Osteoblast (primary cell): Measurements from ENCODE around the gene KCNC3. TPM values are rescaled to one million over a fixed set of nuclear protein-coding genes. Genes with fewer than 3 reads are reported as not detected.

Experiments used
- DNase-seq: peaks from one replicate; pipeline ENCODE4 v3.0.0; 2011; ENCODE audit warnings: low spot score, mixed read lengths; ENCODE audit not compliant: insufficient read length; ENCODE audit errors: missing footprints
- H2AFZ ChIP-seq: 2 replicates; pipeline ENCODE4 v1.6.0; 2011; ENCODE audit warnings: mild to moderate bottlenecking, low read length
- H3K27ac ChIP-seq: 2 replicates; pipeline ENCODE4 v1.5.1; 2011; ENCODE audit warnings: mild to moderate bottlenecking, low read depth, low read length, moderate library complexity
- H3K27me3 ChIP-seq: 2 replicates; pipeline ENCODE4 v1.6.0; 2012; ENCODE audit warnings: mild to moderate bottlenecking, control low read depth, inconsistent platforms, low read length, moderate library complexity; ENCODE audit not compliant: insufficient read depth
- H3K36me3 ChIP-seq: 2 replicates; pipeline ENCODE4 v1.5.1; 2011; ENCODE audit warnings: mild to moderate bottlenecking, low read length, control low read depth, moderate library complexity; ENCODE audit not compliant: insufficient read depth
- H3K4me1 ChIP-seq: 2 replicates; pipeline ENCODE4 v1.5.1; 2011; ENCODE audit warnings: mild to moderate bottlenecking, low read length, control low read depth, moderate library complexity; ENCODE audit not compliant: insufficient read depth
- H3K4me2 ChIP-seq: 2 replicates; pipeline ENCODE4 v1.6.0; 2011; ENCODE audit warnings: mild to moderate bottlenecking, low read length; ENCODE audit not compliant: insufficient read depth
- H3K4me3 ChIP-seq: fragments of 200-600 bp; sonication (generic); 3 replicates; pipeline ENCODE4 v1.5.1; 2012; ENCODE audit warnings: mild to moderate bottlenecking, low read length, inconsistent platforms; ENCODE audit not compliant: insufficient read depth
- H3K79me2 ChIP-seq: 2 replicates; pipeline ENCODE4 v1.6.0; 2012; ENCODE audit warnings: mild to moderate bottlenecking, low read length, control low read depth, inconsistent platforms; ENCODE audit not compliant: insufficient read depth
- H3K9me3 ChIP-seq: 2 replicates; pipeline ENCODE4 v1.5.1; 2011; ENCODE audit warnings: low read depth, low read length, control low read depth
- H4K20me1 ChIP-seq: 2 replicates; pipeline ENCODE4 v1.6.0; 2012; ENCODE audit warnings: mild to moderate bottlenecking, low read length, control low read depth; ENCODE audit not compliant: insufficient read depth
- CTCF ChIP-seq: IDR thresholded peaks from 2 replicates; pipeline ENCODE4 v1.5.1; 2011; ENCODE audit warnings: mild to moderate bottlenecking, low read depth, low read length, moderate library complexity; ENCODE audit errors: extremely low read depth
- total RNA-seq: library from RNA; depleted of rRNA; stranded (reverse); fragments of >200 nt; gene quantifications from 2 replicates; pipeline ENCODE4 v1.2.3, GENCODE V29; 2012

Gene KCNC3
- total RNA-seq, 1 donor: not detected

GRCh38 chr19:50313812-50314536, 15.2 kb downstream of the KCNC3 start:
- no peak overlapping the region for H3K27ac ChIP-seq
- DNase-seq: peak; percentile 69
- H4K20me1 ChIP-seq: no peaks in the 10 kb centered on the region
- H3K27me3 ChIP-seq: peaks cover 26% of the 10 kb centered on the region
- no peak overlapping the region for H2AFZ ChIP-seq
- no peaks in the 10 kb centered on the region for H3K9me3 ChIP-seq
- H3K4me1 ChIP-seq: no peaks in the 10 kb centered on the region
- no peak overlapping the region for H3K4me3 ChIP-seq
- no peak overlapping the region for H3K4me2 ChIP-seq
- no peaks in the 10 kb centered on the region for H3K79me2 ChIP-seq
- H3K36me3 ChIP-seq: no peaks in the 10 kb centered on the region
- no peak for TF ChIP-seq CTCF

GRCh38 chr19:50312967-50313811, 16.0 kb downstream of the KCNC3 start:
- Histone ChIP-seq H3K79me2 (no peaks in the 10 kb centered on the region), H3K4me1 (no peaks in the 10 kb centered on the region), H3K27me3 (peaks cover 26% of the 10 kb centered on the region), H3K4me2 (no peak overlapping the region), H3K36me3 (no peaks in the 10 kb centered on the region), H3K27ac (no peak overlapping the region), H2AFZ (no peak overlapping the region), H4K20me1 (no peaks in the 10 kb centered on the region), H3K9me3 (no peaks in the 10 kb centered on the region), H3K4me3 (no peak overlapping the region)
- TF ChIP-seq CTCF: no peak
- peak; percentile 73 for DNase-seq

GRCh38 chr19:50311723-50312635, 17.2 kb downstream of the KCNC3 start:
- Histone ChIP-seq H3K9me3 (no peaks in the 10 kb centered on the region), H3K79me2 (no peaks in the 10 kb centered on the region), H4K20me1 (no peaks in the 10 kb centered on the region), H3K27ac (no peak overlapping the region), H3K4me1 (no peaks in the 10 kb centered on the region), H2AFZ (no peak overlapping the region), H3K36me3 (no peaks in the 10 kb centered on the region), H3K4me2 (no peak overlapping the region), H3K4me3 (no peak overlapping the region), H3K27me3 (peaks cover 30% of the 10 kb centered on the region)
- no peak for TF ChIP-seq CTCF
- DNase-seq: peak; percentile 67
